NCI-H2171 (cell line): Measurements from ENCODE around the gene DNASE1L3.
A peak's percentile ranks its signal among the peaks of the same experiment; 100 is the strongest.
"Not testable (repeated sequence)": the region's sequence is repeated elsewhere in the genome, so short reads cannot be mapped to it uniquely, and the experiment has no call there.

ENCODE experiments used
- DNase-seq: peaks from one replicate; lab custom pipeline; 2025; lab: John Stamatoyannopoulos, UW

Gene DNASE1L3

GRCh38 chr3:58235970-58236369, 25.2 kb upstream of the DNASE1L3 start:
- no peak for DNase-seq

GRCh38 chr3:58234516-58234931, 23.8 kb upstream of the DNASE1L3 start:
- peak; percentile 65 for DNase-seq

GRCh38 chr3:58231666-58232065, 20.9 kb upstream of the DNASE1L3 start:
- DNase-seq = peak; percentile 22

- no peak for DNase-seq
Measured at GRCh38 chr3:58230876-58231552, 20.2 kb upstream of the DNASE1L3 start.

- DNase-seq = not testable (repeated sequence)
Measured at GRCh38 chr3:58227933-58228332, 17.2 kb upstream of the DNASE1L3 start.

- DNase-seq = no peak
Measured at GRCh38 chr3:58223855-58224254, 13.1 kb upstream of the DNASE1L3 start.

- no peak for DNase-seq
Measured at GRCh38 chr3:58222161-58222724, 11.5 kb upstream of the DNASE1L3 start.

- no peak for DNase-seq
Measured at GRCh38 chr3:58218904-58219303, 8.1 kb upstream of the DNASE1L3 start.

GRCh38 chr3:58217209-58217811, 6.5 kb upstream of the DNASE1L3 start:
- no peak for DNase-seq

- DNase-seq = no peak
Measured at GRCh38 chr3:58216496-58217195, 5.9 kb upstream of the DNASE1L3 start.

GRCh38 chr3:58215317-58216025, 4.7 kb upstream of the DNASE1L3 start:
- DNase-seq = no peak

- no peak for DNase-seq
Measured at GRCh38 chr3:58214484-58215316, 3.9 kb upstream of the DNASE1L3 start.

- no peak for DNase-seq
Measured at GRCh38 chr3:58209933-58210332, 839 bp downstream of the DNASE1L3 start.

GRCh38 chr3:58207954-58208353, 2.8 kb downstream of the DNASE1L3 start:
- DNase-seq = no peak

- no peak for DNase-seq
Measured at GRCh38 chr3:58206406-58207011, 4.3 kb downstream of the DNASE1L3 start.

GRCh38 chr3:58205981-58206380, 4.8 kb downstream of the DNASE1L3 start:
- DNase-seq = no peak

- no peak for DNase-seq
Measured at GRCh38 chr3:58204720-58205119, 6.1 kb downstream of the DNASE1L3 start.

GRCh38 chr3:58203541-58203940, 7.2 kb downstream of the DNASE1L3 start:
- no peak for DNase-seq

- peak; percentile 71 for DNase-seq
Measured at GRCh38 chr3:58202917-58203360, 7.8 kb downstream of the DNASE1L3 start.

GRCh38 chr3:58201451-58201850, 9.3 kb downstream of the DNASE1L3 start:
- DNase-seq = not testable (repeated sequence)

GRCh38 chr3:58200846-58201355, 9.9 kb downstream of the DNASE1L3 start:
- DNase-seq = no peak
